HL-60 (cell line): ENCODE results near the gene CFAP57.

Experiments
- GABPA ChIP-seq: IDR thresholded peaks from 2 replicates; pipeline ENCODE4 v1.6.1; 2012; ENCODE audit warnings: low read depth
- POLR2AphosphoS5 ChIP-seq: IDR thresholded peaks from 2 replicates; pipeline ENCODE4 v1.6.1; 2012; ENCODE audit warnings: low read depth
- TF ChIP-seq, protein P1 (sequence below): IDR thresholded peaks from one replicate; pipeline ENCODE4 v1.5.1; 2011; ENCODE audit warnings: low read length, control low read depth, inconsistent platforms; ENCODE audit not compliant: insufficient read depth

DNA sequence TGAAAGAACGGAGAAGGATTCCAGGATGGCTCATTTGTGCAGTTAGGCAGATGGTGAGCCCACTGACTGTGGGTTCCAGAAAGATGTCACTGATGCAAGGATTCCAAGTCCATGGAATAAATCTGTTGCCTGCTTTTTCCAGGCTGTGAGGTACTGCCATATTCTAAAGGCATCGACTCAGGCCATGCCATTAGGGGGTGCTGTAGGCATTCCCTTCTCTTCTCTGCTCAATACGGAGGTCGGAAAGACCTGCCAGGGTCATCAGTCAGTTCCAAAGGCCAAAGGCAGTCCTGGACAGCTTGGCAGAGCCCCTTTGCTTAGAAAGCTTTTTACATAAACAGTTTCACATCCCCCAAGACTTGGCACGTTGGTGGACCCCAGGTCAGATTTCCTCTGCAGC is 66.0 kb downstream of the CFAP57 start:
- TF ChIP-seq, protein P1, sequence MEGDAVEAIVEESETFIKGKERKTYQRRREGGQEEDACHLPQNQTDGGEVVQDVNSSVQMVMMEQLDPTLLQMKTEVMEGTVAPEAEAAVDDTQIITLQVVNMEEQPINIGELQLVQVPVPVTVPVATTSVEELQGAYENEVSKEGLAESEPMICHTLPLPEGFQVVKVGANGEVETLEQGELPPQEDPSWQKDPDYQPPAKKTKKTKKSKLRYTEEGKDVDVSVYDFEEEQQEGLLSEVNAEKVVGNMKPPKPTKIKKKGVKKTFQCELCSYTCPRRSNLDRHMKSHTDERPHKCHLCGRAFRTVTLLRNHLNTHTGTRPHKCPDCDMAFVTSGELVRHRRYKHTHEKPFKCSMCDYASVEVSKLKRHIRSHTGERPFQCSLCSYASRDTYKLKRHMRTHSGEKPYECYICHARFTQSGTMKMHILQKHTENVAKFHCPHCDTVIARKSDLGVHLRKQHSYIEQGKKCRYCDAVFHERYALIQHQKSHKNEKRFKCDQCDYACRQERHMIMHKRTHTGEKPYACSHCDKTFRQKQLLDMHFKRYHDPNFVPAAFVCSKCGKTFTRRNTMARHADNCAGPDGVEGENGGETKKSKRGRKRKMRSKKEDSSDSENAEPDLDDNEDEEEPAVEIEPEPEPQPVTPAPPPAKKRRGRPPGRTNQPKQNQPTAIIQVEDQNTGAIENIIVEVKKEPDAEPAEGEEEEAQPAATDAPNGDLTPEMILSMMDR, result peak; percentile 6
- TF ChIP-seq POLR2AphosphoS5 (no peak), GABPA (no peak)
